ENCODE results near the gene HLA-DMB.

GRCh38 chr6:32903952-32904351 is 36.9 kb downstream of the HLA-DMB start:
- no peak for TF ChIP-seq CTCF (IDR thresholded peaks at IDR 0.05; ENCODE audit: low read depth, low read length, poor library complexity, severe bottlenecking)
- TF ChIP-seq EZH2phosphoT487 (IDR thresholded peaks at IDR 0.05; ENCODE audit: borderline replicate concordance, low read length): no peak

Data from DOHH2 (cell line).